Measurements from ENCODE around the gene PPP4R3B. TPM values are rescaled to one million over a fixed set of nuclear protein-coding genes. Genes with fewer than 3 reads are reported as not detected.

Gene PPP4R3B
- total and polyA plus RNA-seq, 2 of the 13 experiments (the other 11 are each of a cell fraction or from before 2014, with no cell fraction given): 24.2 to 53.0 TPM

- TF ChIP-seq KIAA2018 (CRISPR knock-in tag; IDR thresholded peaks at IDR 0.05; ENCODE audit: borderline replicate concordance) (no peak; the same call in 1 of the 2 replicates), STAT6 (CRISPR knock-in tag; IDR thresholded peaks at IDR 0.05; ENCODE audit: borderline replicate concordance) (peak; percentile 91), ZNF891 (CRISPR knock-in tag; IDR thresholded peaks at IDR 0.05) (no peak; the same call in none of the 2 replicates), RBM22 (optimal IDR thresholded peaks at IDR 0.05; ENCODE audit: low read length) (peak; percentile 60), SMAD3 (CRISPR knock-in tag; IDR thresholded peaks at IDR 0.05) (peak; percentile 98), ETV6 (CRISPR knock-in tag; conservative IDR thresholded peaks at IDR 0.05) (peak; percentile 46; the same call in 1 of the 2 replicates), PAX8 (CRISPR knock-in tag; IDR thresholded peaks at IDR 0.05; ENCODE audit: borderline replicate concordance) (no peak; the same call in 1 of the 2 replicates), ZNF292 (CRISPR knock-in tag; IDR thresholded peaks at IDR 0.05; ENCODE audit: borderline replicate concordance, low read depth) (peak; percentile 41; the same call in 1 of the 2 replicates), REL (CRISPR knock-in tag; conservative IDR thresholded peaks at IDR 0.05) (peak; percentile 67; the same call in 1 of the 2 replicates), PHF20 (CRISPR knock-in tag; IDR thresholded peaks at IDR 0.05) (peak; percentile 97), GFI1 (CRISPR knock-in tag; IDR thresholded peaks at IDR 0.05; ENCODE audit: borderline replicate concordance) (no peak), ZSCAN31 (CRISPR knock-in tag; IDR thresholded peaks at IDR 0.05; ENCODE audit: low read depth) (peak; percentile 99), NFIC (IDR thresholded peaks at IDR 0.05; ENCODE audit: low read length) (no peak; the same call in 1 of the 2 replicates), SOX5 (CRISPR knock-in tag; IDR thresholded peaks at IDR 0.05; ENCODE audit: borderline replicate concordance) (peak; percentile 82), TEAD3 (CRISPR knock-in tag; optimal IDR thresholded peaks at IDR 0.05; ENCODE audit: borderline replicate concordance) (peak; percentile 99), SMC3 (IDR thresholded peaks at IDR 0.05; ENCODE audit: low read length) (no peak), TOE1 (CRISPR knock-in tag; IDR thresholded peaks at IDR 0.05) (no peak), CERS6 (CRISPR knock-in tag; IDR thresholded peaks at IDR 0.05) (no peak)
Observed at GRCh38 chr2:55617175-55618024, at the start of gene PPP4R3B (continued).
